HCT116 (cell line): ENCODE results near the gene CASKIN2. TPM values are rescaled to one million over a fixed set of nuclear protein-coding genes. Genes with fewer than 3 reads are reported as not detected.

ENCODE experiments used
- ATAC-seq: fragments of 200-7000 bp; cut with Tn5 transposase; 2 replicates; pipeline ENCODE4 v1.9.1; 2020; ENCODE audit warnings: mild to moderate bottlenecking, moderate library complexity
- BruUV-seq: library from RNA; stranded (reverse); fragments of 400-500 nt; replicated peaks from 2 replicates; lab custom pipeline; 2021; lab: Mats Ljungman, UMichigan
- CTCF ChIA-PET: fragments of 300-600 bp; sonication (Branson Sonifier 250); formaldehyde crosslinking; loops from one replicate; lab custom pipeline; 2021; ENCODE audit warnings: antibody characterized with exemption; lab: Charles Lee
- POLR2A ChIA-PET: fragments of 300-600, 350-600 bp; sonication (Branson Sonifier 250); formaldehyde crosslinking; loops from one replicate; lab custom pipeline; 2021; ENCODE audit warnings: antibody characterized with exemption; lab: Charles Lee
- RAD21 ChIA-PET, 2 experiments: fragments of 300-600 bp; sonication (Branson Sonifier 250); formaldehyde crosslinking; loops; one replicate each; lab custom pipeline; 2023; ENCODE audit warnings: low total read pairs in 2 of 2; ENCODE audit not compliant: uncharacterized antibody in 2 of 2, unreplicated experiment in 2 of 2, low non-redundant PET in 1 of 2; lab: Charles Lee
- DNase-seq: peaks from one replicate; pipeline ENCODE4 v3.0.0-alpha.2; 2010; ENCODE audit warnings: low read depth, low spot score
- H2AFZ ChIP-seq: fragments of 200-600 bp; shearing (Covaris generic), sonication (generic); 2 replicates; pipeline ENCODE4 v1.6.1; 2017; ENCODE audit warnings: low read depth, mixed run types, mixed read lengths, antibody characterized with exemption, low read length; ENCODE audit not compliant: poor library complexity, severe bottlenecking
- H3K27ac ChIP-seq: 2 replicates; pipeline ENCODE4 v1.5.1; 2012; ENCODE audit warnings: low read depth, low read length
- H3K27me3 ChIP-seq: fragments of 200-600 bp; sonication (generic); 2 replicates; pipeline ENCODE4 v1.6.1; 2016; ENCODE audit warnings: mixed run types, low read length, mixed read lengths; ENCODE audit not compliant: insufficient read depth
- H3K36me3 ChIP-seq, 2 experiments: fragments of 200-500 bp in 1 of 2; fragments of 200-600 bp in 1 of 2; sonication (Bioruptor generic) in 1 of 2; sonication (generic) in 1 of 2; 2 replicates each; pipeline versions ENCODE4 v1.5.1 to v1.6.1; 2014 to 2016; ENCODE audit warnings: low read length in 2 of 2, inconsistent platforms in 1 of 2, mixed read lengths in 1 of 2, mixed run types in 1 of 2; ENCODE audit not compliant: insufficient read depth in 2 of 2, control insufficient read depth in 1 of 2
- H3K4me1 ChIP-seq, 2 experiments: fragments of 200-600 bp in 1 of 2; sonication (generic) in 1 of 2; 2 replicates each; pipeline versions ENCODE4 v1.5.1 to v1.6.1; 2012 to 2017; ENCODE audit warnings: low read length in 2 of 2, inconsistent platforms in 1 of 2, mild to moderate bottlenecking in 1 of 2, mixed read lengths in 1 of 2, mixed run types in 1 of 2, moderate library complexity in 1 of 2; ENCODE audit not compliant: insufficient read depth in 2 of 2, control insufficient read depth in 1 of 2
- H3K4me2 ChIP-seq: fragments of 200-600 bp; sonication (generic); 2 replicates; pipeline ENCODE4 v1.6.1; 2017; ENCODE audit warnings: mixed run types, low read length, mixed read lengths
- H3K4me3 ChIP-seq, 2 experiments: fragments of 200-600 bp in 1 of 2; sonication (generic) in 1 of 2; replicated peaks in 1 of 2; 2 replicates each; pipeline ENCODE4 v1.5.1; 2011 to 2016; ENCODE audit warnings: low read length in 2 of 2, control low read depth in 1 of 2, low read depth in 1 of 2, mild to moderate bottlenecking in 1 of 2, mixed read lengths in 1 of 2, mixed run types in 1 of 2
- H3K79me2 ChIP-seq: fragments of 200-600 bp; sonication (generic); 2 replicates; pipeline ENCODE4 v1.6.1; 2017; ENCODE audit warnings: mild to moderate bottlenecking, mixed run types, low read length, moderate library complexity, mixed read lengths; ENCODE audit not compliant: insufficient read depth
- H3K9ac ChIP-seq: fragments of 200-600 bp; sonication (generic); 2 replicates; pipeline ENCODE4 v1.6.1; 2016; ENCODE audit warnings: low read length, mixed read lengths
- H3K9me2 ChIP-seq: fragments of 200-600 bp; sonication (generic), shearing (Covaris generic); 2 replicates; pipeline ENCODE4 v1.6.1; 2017; ENCODE audit warnings: mixed run types, mild to moderate bottlenecking, moderate library complexity; ENCODE audit not compliant: insufficient read depth
- H3K9me3 ChIP-seq, 2 experiments: fragments of 200-500 bp in 1 of 2; fragments of 200-600 bp in 1 of 2; sonication (Bioruptor generic) in 1 of 2; sonication (generic) in 1 of 2; 2 replicates each; pipeline ENCODE4 v1.6.1; 2014 to 2017; ENCODE audit warnings: low read length in 2 of 2, mixed read lengths in 2 of 2, inconsistent platforms in 1 of 2, low read depth in 1 of 2, mild to moderate bottlenecking in 1 of 2, mixed run types in 1 of 2, moderate library complexity in 1 of 2; ENCODE audit not compliant: control insufficient read depth in 1 of 2, insufficient read depth in 1 of 2
- H4K20me1 ChIP-seq: fragments of 200-600 bp; sonication (generic), shearing (Covaris generic); 2 replicates; pipeline ENCODE4 v1.6.1; 2017; ENCODE audit warnings: mixed run types, mild to moderate bottlenecking, moderate library complexity; ENCODE audit not compliant: insufficient read depth
- CBX3 ChIP-seq: IDR thresholded peaks from 2 replicates; pipeline ENCODE4 v1.6.1; 2012; ENCODE audit warnings: low read depth
- CTCF ChIP-seq, 3 experiments: fragments of 200-600 bp in 1 of 3; sonication (generic) in 1 of 3; IDR thresholded peaks in 2 of 3; conservative IDR thresholded peaks in 1 of 3; 2 replicates each; pipeline ENCODE4 v1.5.1; 2012 to 2017; ENCODE audit warnings: low read depth in 2 of 3, low read length in 2 of 3, antibody characterized with exemption in 1 of 3, borderline replicate concordance in 1 of 3, control low read depth in 1 of 3, mild to moderate bottlenecking in 1 of 3, mixed read lengths in 1 of 3, mixed run types in 1 of 3, moderate library complexity in 1 of 3; ENCODE audit not compliant: insufficient read depth in 1 of 3
- EGR1 ChIP-seq: IDR thresholded peaks from 2 replicates; pipeline ENCODE4 v1.6.1; 2012; ENCODE audit warnings: low read depth
- REST ChIP-seq: IDR thresholded peaks from 2 replicates; pipeline ENCODE4 v1.6.1; 2012; ENCODE audit warnings: low read depth
- SRF ChIP-seq: IDR thresholded peaks from 2 replicates; pipeline ENCODE4 v1.6.1; 2012; ENCODE audit warnings: low read depth
- YY1 ChIP-seq: IDR thresholded peaks from 2 replicates; pipeline ENCODE4 v1.6.1; 2011; ENCODE audit warnings: low read length, low read depth, moderate library complexity, mild to moderate bottlenecking; ENCODE audit not compliant: insufficient replicate concordance; ENCODE audit errors: extremely low read depth
- intact Hi-C: fragments of 100-400 bp; cut with micrococcal nuclease; formaldehyde crosslinking; loops from 2 replicates; pipeline ENCODE4 v1.10.0; 2022
- total RNA-seq: library from RNA; stranded (reverse); gene quantifications from one replicate; pipeline ENCODE4 v1.2.1, GENCODE V29; 2021; ENCODE audit not compliant: unreplicated experiment

The CASKIN2 gene
- total RNA-seq, 1 experiment from 2014 or later, result 38.4 TPM

GRCh38 chr17:75502072-75502720 lies 13.1 kb downstream of the CASKIN2 start (continued):
- no peak for TF ChIP-seq CTCF (IDR thresholded peaks at IDR 0.05 in 2 of 3, conservative IDR thresholded peaks at IDR 0.05 in 1 of 3; ENCODE audit: borderline replicate concordance in 1 of 3, insufficient read depth in 1 of 3, low read depth in 2 of 3, low read length in 2 of 3)
- TF ChIP-seq REST, result no peak
- no peak for TF ChIP-seq EGR1

- no peak for DNase-seq
- Histone ChIP-seq H3K9me3 (no peaks in the 10 kb centered on the region), H3K9ac (no peak overlapping the region), H3K36me3 (peaks cover 18 to 22% of the 10 kb centered on the region in 2 experiments; a peak in 3 of 4 replicates), H4K20me1 (no peaks in the 10 kb centered on the region), H3K27ac (no peak overlapping the region; the same call in 1 of the 2 replicates), H3K4me1 (no peaks in the 10 kb centered on the region), H3K4me3 (no peak overlapping the region), H3K79me2 (no peaks in the 10 kb centered on the region), H2AFZ (no peak overlapping the region)
- intact Hi-C loops, result no loop called here
- RAD21 ChIA-PET, result no interaction called here
- no TSS peak for BruUV-seq
- POLR2A ChIA-PET, result no interaction called here
- CTCF ChIA-PET, result no interaction called here
- TF ChIP-seq SRF (no peak), CBX3 (no peak), YY1 (no peak), EGR1 (no peak)
- TF ChIP-seq, all 23 proteins: peak for 0
- ATAC-seq, result no peak
- Histone ChIP-seq H3K27me3 (no peaks in the 10 kb centered on the region), H3K4me2 (no peak overlapping the region), H3K9me2 (no peaks in the 10 kb centered on the region)
These were observed 13.8 kb downstream of the CASKIN2 start for GRCh38 chr17:75501378-75502071.
